OCI-LY3 (cell line): ENCODE results near the gene DPYSL4.

Experiments used
- H2AFZ ChIP-seq: fragments of 200-600, 300-600 bp; shearing (Covaris generic); 2 replicates; pipeline ENCODE4 v1.6.0; 2014; ENCODE audit warnings: antibody characterized with exemption, low read depth, low read length
- H3K27ac ChIP-seq: fragments of 200-600, 300-600 bp; sonication (generic); 2 replicates; pipeline ENCODE4 v1.5.1; 2014; ENCODE audit warnings: mild to moderate bottlenecking, low read length, moderate library complexity, mixed read lengths
- H3K27me3 ChIP-seq: fragments of 200-600, 300-600 bp; sonication (generic); 2 replicates; pipeline ENCODE4 v1.6.1; 2014; ENCODE audit warnings: low read depth, low read length, mixed read lengths
- H3K36me3 ChIP-seq: fragments of 200-600, 300-600 bp; sonication (generic); replicated peaks from 2 replicates; pipeline ENCODE3; 2014; ENCODE audit warnings: low read depth, low read length, mixed read lengths
- H3K4me1 ChIP-seq: fragments of 300-600, 200-600 bp; sonication (generic); 2 replicates; pipeline ENCODE4 v1.6.1; 2014; ENCODE audit warnings: low read length, mixed read lengths
- H3K4me2 ChIP-seq: fragments of 200-600, 300-600 bp; sonication (generic); 2 replicates; pipeline ENCODE4 v1.6.1; 2014; ENCODE audit warnings: low read length, mixed read lengths
- H3K4me3 ChIP-seq: fragments of 300-600, 200-600 bp; sonication (generic); 2 replicates; pipeline ENCODE4 v1.5.1; 2014; ENCODE audit warnings: antibody characterized with exemption, mild to moderate bottlenecking, low read length, moderate library complexity
- H3K79me2 ChIP-seq: fragments of 300-600, 200-600 bp; shearing (Covaris generic); 2 replicates; pipeline ENCODE4 v1.6.1; 2014; ENCODE audit warnings: mild to moderate bottlenecking, low read length, mixed read lengths
- H3K9ac ChIP-seq: fragments of 300-600, 200-600 bp; shearing (Covaris generic); 2 replicates; pipeline ENCODE4 v1.6.0; 2014; ENCODE audit warnings: mild to moderate bottlenecking, low read length, moderate library complexity
- H3K9me3 ChIP-seq: fragments of 200-600, 300-600 bp; shearing (Covaris generic); 2 replicates; pipeline ENCODE4 v1.6.1; 2014; ENCODE audit warnings: low read length, mixed read lengths; ENCODE audit not compliant: insufficient read depth
- H4K20me1 ChIP-seq: fragments of 200-600, 300-600 bp; sonication (generic); 2 replicates; pipeline ENCODE4 v1.6.1; 2016; ENCODE audit warnings: low read length, mixed read lengths; ENCODE audit not compliant: insufficient read depth
- EZH2phosphoT487 ChIP-seq: fragments of 200-600 bp; shearing (Covaris generic); IDR thresholded peaks from 2 replicates; pipeline ENCODE4 v1.6.1; 2018; ENCODE audit warnings: antibody characterized with exemption, mixed run types, low read depth
- TF ChIP-seq, protein P1 (sequence below): fragments of 200-600, 300-600 bp; sonication (generic); IDR thresholded peaks from 2 replicates; pipeline ENCODE4 v1.5.1; 2014; ENCODE audit warnings: antibody characterized with exemption, low read length, low read depth

The DPYSL4 gene

DNA sequence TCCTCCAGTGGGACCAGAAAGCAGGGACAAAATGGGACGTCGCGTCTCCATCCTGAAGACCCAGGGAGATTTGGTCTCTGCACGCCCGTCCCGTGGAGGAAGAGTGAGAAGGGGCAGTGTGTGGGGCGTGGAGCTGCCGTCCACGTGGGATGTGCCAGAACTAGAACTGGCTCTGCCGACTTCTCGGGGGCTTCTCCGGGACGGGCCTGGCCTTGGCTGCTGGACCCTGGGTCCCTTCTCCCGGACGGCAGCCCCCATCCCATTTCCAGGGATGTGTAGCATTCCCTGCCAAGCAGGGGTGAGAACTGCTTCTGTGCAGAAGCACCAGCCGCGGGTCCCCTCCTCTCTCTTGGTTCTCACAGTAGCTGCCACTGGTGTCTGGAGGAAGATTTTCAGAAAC lies 18.8 kb upstream of the DPYSL4 start:
- Histone ChIP-seq H3K36me3 (no peaks in the 10 kb centered on the region), H3K4me3 (no peak overlapping the region), H3K9me3 (no peaks in the 10 kb centered on the region), H3K79me2 (no peaks in the 10 kb centered on the region), H3K27ac (no peak overlapping the region), H3K27me3 (no peaks in the 10 kb centered on the region), H3K4me1 (no peaks in the 10 kb centered on the region), H2AFZ (no peak overlapping the region), H4K20me1 (no peaks in the 10 kb centered on the region), H3K9ac (no peak overlapping the region), H3K4me2 (no peak overlapping the region)
- TF ChIP-seq, protein P1, sequence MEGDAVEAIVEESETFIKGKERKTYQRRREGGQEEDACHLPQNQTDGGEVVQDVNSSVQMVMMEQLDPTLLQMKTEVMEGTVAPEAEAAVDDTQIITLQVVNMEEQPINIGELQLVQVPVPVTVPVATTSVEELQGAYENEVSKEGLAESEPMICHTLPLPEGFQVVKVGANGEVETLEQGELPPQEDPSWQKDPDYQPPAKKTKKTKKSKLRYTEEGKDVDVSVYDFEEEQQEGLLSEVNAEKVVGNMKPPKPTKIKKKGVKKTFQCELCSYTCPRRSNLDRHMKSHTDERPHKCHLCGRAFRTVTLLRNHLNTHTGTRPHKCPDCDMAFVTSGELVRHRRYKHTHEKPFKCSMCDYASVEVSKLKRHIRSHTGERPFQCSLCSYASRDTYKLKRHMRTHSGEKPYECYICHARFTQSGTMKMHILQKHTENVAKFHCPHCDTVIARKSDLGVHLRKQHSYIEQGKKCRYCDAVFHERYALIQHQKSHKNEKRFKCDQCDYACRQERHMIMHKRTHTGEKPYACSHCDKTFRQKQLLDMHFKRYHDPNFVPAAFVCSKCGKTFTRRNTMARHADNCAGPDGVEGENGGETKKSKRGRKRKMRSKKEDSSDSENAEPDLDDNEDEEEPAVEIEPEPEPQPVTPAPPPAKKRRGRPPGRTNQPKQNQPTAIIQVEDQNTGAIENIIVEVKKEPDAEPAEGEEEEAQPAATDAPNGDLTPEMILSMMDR: no peak
- TF ChIP-seq EZH2phosphoT487: no peak

DNA sequence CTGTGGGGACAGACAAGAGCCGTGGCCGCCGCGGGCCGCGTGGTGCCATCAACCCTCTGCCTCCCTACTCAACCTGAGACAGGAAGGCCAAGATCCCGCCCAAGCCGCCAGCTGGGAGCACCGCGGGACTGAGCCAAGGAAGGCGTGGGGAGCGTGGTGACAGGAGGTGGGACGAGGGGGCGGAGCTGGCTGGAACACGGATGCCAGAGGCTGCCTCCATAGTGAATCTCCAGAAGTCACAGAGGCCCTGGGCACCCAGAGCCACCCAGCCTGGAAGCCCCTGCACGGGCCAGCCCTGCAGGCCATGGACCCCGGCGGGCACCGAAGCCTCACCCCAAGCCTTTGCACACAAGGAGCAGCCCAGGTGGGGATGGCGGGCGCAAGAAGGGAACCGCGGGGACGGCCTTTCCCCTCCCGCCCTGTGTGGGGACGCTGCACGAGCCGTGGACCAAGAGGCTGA lies 18.1 kb upstream of the DPYSL4 start:
- TF ChIP-seq EZH2phosphoT487: no peak
- TF ChIP-seq, protein P1: no peak
- Histone ChIP-seq H3K4me1 (no peaks in the 10 kb centered on the region), H3K9me3 (no peaks in the 10 kb centered on the region), H3K4me2 (no peak overlapping the region), H2AFZ (no peak overlapping the region), H3K79me2 (no peaks in the 10 kb centered on the region), H3K27me3 (no peaks in the 10 kb centered on the region), H3K9ac (no peak overlapping the region), H3K36me3 (no peaks in the 10 kb centered on the region), H3K27ac (no peak overlapping the region), H3K4me3 (no peak overlapping the region), H4K20me1 (no peaks in the 10 kb centered on the region)

DNA sequence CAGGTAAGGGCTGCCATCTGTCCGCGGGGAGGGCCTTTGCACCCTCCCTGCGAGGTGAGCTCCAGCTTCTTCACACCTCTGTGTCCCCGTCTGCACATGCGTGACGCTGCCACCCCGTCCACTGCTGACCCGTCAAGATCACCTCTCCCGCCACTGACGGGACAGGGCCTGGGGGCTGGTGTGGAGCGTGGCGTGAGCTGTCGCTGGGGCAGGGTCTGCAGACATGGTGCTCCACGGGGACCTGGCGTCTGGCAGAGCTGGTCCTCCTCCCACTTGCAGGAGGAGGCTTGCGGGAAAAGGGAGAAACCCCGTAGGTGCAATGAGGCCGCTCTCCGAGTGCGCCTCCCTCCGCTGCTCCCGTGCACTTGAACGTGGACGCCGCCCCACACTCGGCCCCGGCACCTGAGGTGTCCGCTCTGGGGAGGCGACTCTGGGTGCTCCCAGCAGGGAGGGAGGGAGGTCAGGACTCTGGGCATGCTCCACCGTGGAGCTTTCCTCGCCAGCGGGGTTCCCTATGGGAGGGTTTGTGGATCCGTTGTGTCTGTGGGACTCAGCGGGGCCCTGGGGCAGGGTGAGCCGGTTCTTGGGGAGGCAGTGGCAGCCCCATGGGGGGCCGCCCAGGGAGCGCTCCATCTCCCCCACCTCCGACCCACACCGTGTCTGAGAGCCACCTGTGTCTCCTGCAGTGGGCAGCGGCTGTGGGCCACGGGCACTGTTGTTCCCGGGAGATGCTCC lies 17.6 kb upstream of the DPYSL4 start:
- H2AFZ ChIP-seq: no peak overlapping the region
- H3K9me3 ChIP-seq: no peaks in the 10 kb centered on the region
- H3K36me3 ChIP-seq: no peaks in the 10 kb centered on the region
- H3K79me2 ChIP-seq: no peaks in the 10 kb centered on the region
- no peaks in the 10 kb centered on the region for H3K27me3 ChIP-seq
- H3K27ac ChIP-seq: no peak overlapping the region
- H4K20me1 ChIP-seq: no peaks in the 10 kb centered on the region
- no peak overlapping the region for H3K4me2 ChIP-seq
- no peak overlapping the region for H3K4me3 ChIP-seq
- no peaks in the 10 kb centered on the region for H3K4me1 ChIP-seq
- no peak overlapping the region for H3K9ac ChIP-seq
- TF ChIP-seq EZH2phosphoT487: no peak
- TF ChIP-seq, protein P1: no peak

DNA sequence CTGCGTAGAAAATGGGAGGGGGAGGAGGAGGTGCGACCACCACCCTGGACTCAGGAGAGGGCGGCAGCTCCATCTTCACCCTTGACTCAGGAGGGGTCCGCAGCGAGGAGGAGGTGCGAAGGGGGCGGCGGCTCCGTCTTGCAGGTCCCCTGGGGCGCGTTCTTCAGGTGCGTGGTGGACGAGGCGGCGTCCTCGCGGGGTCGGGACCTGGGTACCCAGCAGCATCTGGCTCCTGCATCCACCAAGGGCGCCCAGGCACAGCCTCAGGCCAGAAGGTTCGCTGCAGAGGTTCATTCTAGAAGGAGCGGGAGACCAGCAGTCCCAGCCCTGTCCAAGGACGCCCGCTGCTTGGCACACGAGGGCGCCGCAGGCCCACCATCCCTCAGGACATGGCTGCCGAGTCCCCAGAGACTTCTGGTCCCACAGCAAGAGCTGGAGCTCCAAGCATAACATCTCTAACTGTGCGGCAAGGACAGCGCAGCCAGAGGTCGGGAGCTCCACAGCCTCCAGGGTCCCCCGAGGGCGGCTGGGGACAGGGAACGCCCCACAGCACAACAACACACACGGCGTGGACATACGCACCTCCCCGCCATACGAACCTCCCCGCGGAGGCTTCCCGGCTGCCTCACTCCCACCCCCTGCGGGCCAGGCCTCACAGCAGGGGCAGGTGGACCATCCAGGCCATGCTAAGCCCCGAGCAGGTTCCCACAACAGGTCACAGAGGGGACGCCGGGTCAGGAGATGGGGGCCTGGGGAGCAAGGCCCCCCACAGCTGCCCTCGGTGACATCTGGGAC lies 16.8 kb upstream of the DPYSL4 start:
- Histone ChIP-seq H3K9ac (no peak overlapping the region), H3K9me3 (no peaks in the 10 kb centered on the region), H3K4me3 (no peak overlapping the region), H3K27me3 (no peaks in the 10 kb centered on the region), H3K79me2 (no peaks in the 10 kb centered on the region), H3K36me3 (no peaks in the 10 kb centered on the region), H3K27ac (no peak overlapping the region), H3K4me2 (no peak overlapping the region), H4K20me1 (no peaks in the 10 kb centered on the region), H2AFZ (no peak overlapping the region), H3K4me1 (no peaks in the 10 kb centered on the region)
- TF ChIP-seq, protein P1: no peak
- TF ChIP-seq EZH2phosphoT487: no peak
